ENCODE measurements around the gene LBX1. TPM values are rescaled to one million over a fixed set of nuclear protein-coding genes. Genes with fewer than 3 reads are reported as not detected.
A peak's percentile ranks its signal among the peaks of the same experiment; 100 is the strongest.

The LBX1 gene
- total RNA-seq, 4 donors from 2014 or later: not detected

GRCh38 chr10:101224910-101225823, 4.1 kb downstream of the LBX1 start:
- TF ChIP-seq, protein P1, sequence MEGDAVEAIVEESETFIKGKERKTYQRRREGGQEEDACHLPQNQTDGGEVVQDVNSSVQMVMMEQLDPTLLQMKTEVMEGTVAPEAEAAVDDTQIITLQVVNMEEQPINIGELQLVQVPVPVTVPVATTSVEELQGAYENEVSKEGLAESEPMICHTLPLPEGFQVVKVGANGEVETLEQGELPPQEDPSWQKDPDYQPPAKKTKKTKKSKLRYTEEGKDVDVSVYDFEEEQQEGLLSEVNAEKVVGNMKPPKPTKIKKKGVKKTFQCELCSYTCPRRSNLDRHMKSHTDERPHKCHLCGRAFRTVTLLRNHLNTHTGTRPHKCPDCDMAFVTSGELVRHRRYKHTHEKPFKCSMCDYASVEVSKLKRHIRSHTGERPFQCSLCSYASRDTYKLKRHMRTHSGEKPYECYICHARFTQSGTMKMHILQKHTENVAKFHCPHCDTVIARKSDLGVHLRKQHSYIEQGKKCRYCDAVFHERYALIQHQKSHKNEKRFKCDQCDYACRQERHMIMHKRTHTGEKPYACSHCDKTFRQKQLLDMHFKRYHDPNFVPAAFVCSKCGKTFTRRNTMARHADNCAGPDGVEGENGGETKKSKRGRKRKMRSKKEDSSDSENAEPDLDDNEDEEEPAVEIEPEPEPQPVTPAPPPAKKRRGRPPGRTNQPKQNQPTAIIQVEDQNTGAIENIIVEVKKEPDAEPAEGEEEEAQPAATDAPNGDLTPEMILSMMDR (IDR thresholded peaks at IDR 0.05): no peak
- DNase-seq (ENCODE audit: low spot score): no peak
- no peak for ATAC-seq (ENCODE audit: low FRiP score)

GRCh38 chr10:101224060-101224909, 5.0 kb downstream of the LBX1 start:
- ATAC-seq (ENCODE audit: low FRiP score) (no peak), DNase-seq (ENCODE audit: low spot score) (no peak)
- TF ChIP-seq, protein P1 (IDR thresholded peaks at IDR 0.05): no peak

DNA sequence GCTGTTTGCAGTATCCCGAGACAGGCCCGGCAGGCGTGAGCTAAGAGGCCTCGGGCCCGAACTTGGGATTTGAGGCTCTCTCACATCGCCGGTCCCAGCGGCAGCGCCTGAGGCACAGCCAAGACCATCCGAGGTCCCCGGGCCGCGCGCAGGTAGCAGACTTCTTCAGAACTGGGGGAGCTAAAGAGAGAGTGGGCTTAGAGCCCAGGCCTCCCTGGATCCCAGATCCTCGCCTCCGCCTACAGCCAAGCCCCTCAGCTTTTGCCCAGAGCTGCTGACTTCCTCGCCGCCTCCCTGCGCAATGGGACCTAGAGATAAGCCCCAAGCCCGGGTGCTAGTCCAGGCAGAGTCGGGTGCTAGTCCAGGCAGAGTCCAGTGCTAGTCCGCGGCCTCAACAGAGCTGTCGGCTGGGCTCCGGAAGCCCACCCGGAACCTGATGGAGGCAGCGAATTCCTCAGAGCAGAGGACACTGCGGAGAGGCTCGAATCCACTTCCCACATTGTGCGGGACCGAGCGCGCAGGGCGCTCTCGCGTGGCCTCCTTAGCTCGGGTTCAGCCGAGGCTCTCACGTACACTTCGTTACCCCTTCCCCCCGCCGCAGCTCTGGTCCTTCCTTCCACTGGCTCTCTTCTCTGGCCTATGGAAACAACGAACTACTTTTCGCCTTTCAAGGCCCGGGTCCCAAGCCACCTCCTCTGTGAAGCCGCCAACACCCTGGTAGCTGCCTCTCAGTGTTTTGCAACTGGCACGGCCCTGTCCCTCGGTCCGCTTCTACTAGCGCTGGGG, 5.8 kb downstream of the LBX1 start:
- TF ChIP-seq, protein P1 (IDR thresholded peaks at IDR 0.05): no peak
- no peak for DNase-seq (ENCODE audit: low spot score)
- ATAC-seq (ENCODE audit: low FRiP score): no peak

DNA sequence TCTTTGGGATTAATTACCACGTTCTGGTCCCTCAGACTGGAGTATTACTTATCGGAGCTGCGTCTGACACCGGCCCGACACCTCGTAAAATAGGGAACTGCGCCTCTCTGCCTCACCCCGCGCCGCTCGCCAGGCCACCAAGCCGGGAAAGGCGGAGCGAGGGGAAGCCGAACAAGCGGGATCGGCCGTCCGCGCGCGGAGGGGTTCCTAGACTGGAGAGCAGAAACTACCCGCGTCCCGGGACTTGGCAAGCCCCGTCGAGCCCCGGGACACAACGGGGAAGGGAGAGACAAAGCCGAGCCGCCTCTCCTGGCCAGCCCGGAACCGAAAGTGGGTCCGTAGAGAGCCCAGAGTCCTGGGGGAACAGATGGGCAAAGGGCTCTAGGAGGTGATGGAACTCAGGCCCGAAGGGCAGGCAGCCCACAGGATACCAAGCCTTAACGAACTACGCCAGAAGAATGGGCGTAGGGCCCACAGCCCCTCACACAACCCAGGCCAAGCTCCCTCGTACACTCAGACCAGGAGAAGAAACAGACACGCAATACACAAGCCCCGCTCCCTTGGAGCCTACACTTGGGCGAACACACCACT, 6.5 kb downstream of the LBX1 start:
- TF ChIP-seq, protein P1 (IDR thresholded peaks at IDR 0.05): no peak
- DNase-seq (ENCODE audit: low spot score) (no peak), ATAC-seq (ENCODE audit: low FRiP score) (peak; percentile 35)

- DNase-seq (ENCODE audit: low spot score) (no peak), ATAC-seq (ENCODE audit: low FRiP score) (no peak)
- TF ChIP-seq, protein P1 (IDR thresholded peaks at IDR 0.05): no peak
Observed at GRCh38 chr10:101221963-101222531, 7.2 kb downstream of the LBX1 start.

- ATAC-seq (ENCODE audit: low FRiP score) (no peak), DNase-seq (ENCODE audit: low spot score) (no peak)
- TF ChIP-seq, protein P1 (IDR thresholded peaks at IDR 0.05): no peak
Observed at GRCh38 chr10:101221549-101221948, 7.7 kb downstream of the LBX1 start.
